Spleen (tissue), 7 donors: ENCODE data around the gene FMNL3.

ENCODE experiments used
- CTCF ChIP-seq, 11 experiments: fragments of 200-600 bp in 7 of 11; fragments of 450-650 bp in 4 of 11; sonication (generic) in 4 of 11; IDR thresholded peaks in 8 of 11; conservative IDR thresholded peaks in 3 of 11; 1 replicate in 7 of 11; 2 replicates in 4 of 11; pipeline versions ENCODE4 v1.4.0 to v1.8.0; 2016 to 2021; ENCODE audit warnings: antibody characterized with exemption in 11 of 11, inconsistent platforms in 4 of 11, mild to moderate bottlenecking in 1 of 11
- POLR2A ChIP-seq, 3 donors: fragments of 450-650 bp; IDR thresholded peaks; one replicate each; pipeline ENCODE4 v1.5.1; 2017; ENCODE audit warnings: antibody characterized with exemption in 3 of 3, mild to moderate bottlenecking in 1 of 3
- POLR2AphosphoS5 ChIP-seq, 3 donors: sonication (generic); formaldehyde crosslinking; IDR thresholded peaks; one replicate each; pipeline ENCODE4 v1.5.1; 2017; ENCODE audit warnings: antibody characterized with exemption in 3 of 3
- donor health status: DM: no; HTN: no; CAD: no; lungs with moderate emphysema.
- donor health status: DM: no; HTN: no; CAD: no.
- donor health status: DM: no; HTN: no; CAD: no.

GRCh38 chr12:49728446-49728845, 21.2 kb upstream of the FMNL3 start:
- TF ChIP-seq POLR2A (IDR thresholded peaks at IDR 0.05) (no peak), CTCF (IDR thresholded peaks at IDR 0.05 in 8 of 11, conservative IDR thresholded peaks at IDR 0.05 in 3 of 11) (no peak), POLR2AphosphoS5 (IDR thresholded peaks at IDR 0.05) (no peak)
